GM12878 (cell line): ENCODE results near the gene SEMA4F. TPM values are rescaled to one million over a fixed set of nuclear protein-coding genes. Genes with fewer than 3 reads are reported as not detected.

Source experiments
- ATAC-seq: fragments of 200-7000 bp; cut with Tn5 transposase; 3 replicates; pipeline ENCODE4 v1.9.1; 2020; ENCODE audit warnings: mild to moderate bottlenecking, moderate library complexity
- BruUV-seq: library from RNA; stranded (reverse); fragments of 400-500 nt; replicated peaks from 2 replicates; lab custom pipeline; 2021; lab: Mats Ljungman, UMichigan
- CTCF ChIA-PET: fragments of 300-600 bp; sonication (Branson Sonifier 250); formaldehyde crosslinking; extraction: SDS; loops from one replicate; lab custom pipeline; 2021; ENCODE audit warnings: inconsistent platforms; lab: Yijun Ruan, JAX
- POLR2A ChIA-PET: fragments of 350-600 bp; formaldehyde crosslinking; extraction: SDS; loops from one replicate; lab custom pipeline; 2021; ENCODE audit warnings: inconsistent platforms; lab: Charles Lee
- RAD21 ChIA-PET: fragments of 300-600 bp; sonication (Branson Sonifier 250); formaldehyde crosslinking; loops from one replicate; lab custom pipeline; 2023; ENCODE audit warnings: antibody characterized with exemption; ENCODE audit not compliant: unreplicated experiment; lab: Charles Lee
- SMC1A ChIA-PET: fragments of 300-600 bp; sonication (Branson Sonifier 250); formaldehyde crosslinking; loops from one replicate; lab custom pipeline; 2023; ENCODE audit not compliant: unreplicated experiment, uncharacterized antibody; lab: Charles Lee
- DNase-seq: peaks from one replicate; pipeline ENCODE4 v3.0.0-alpha.2; 2011; ENCODE audit warnings: low read depth, low spot score
- FAIRE-seq: peaks from 3 replicates; lab custom pipeline; 2011; peaks lifted over from hg19 to GRCh38; lab: Jason Lieb, UNC
- H2AFZ ChIP-seq: 2 replicates; pipeline ENCODE4 v1.6.0; 2011; ENCODE audit warnings: low read depth, low read length, control low read depth; ENCODE audit not compliant: control insufficient read depth
- H3K27ac ChIP-seq: 2 replicates; pipeline ENCODE4 v1.5.1; 2011; ENCODE audit warnings: control low read depth; ENCODE audit not compliant: control insufficient read depth, insufficient read depth
- H3K27me3 ChIP-seq, 2 experiments: replicated peaks in 1 of 2; 2 replicates each; pipeline versions ENCODE4 v1.6.0 to v1.6.1; 2011; ENCODE audit warnings: low read length in 1 of 2; ENCODE audit not compliant: control insufficient read depth in 2 of 2, insufficient read depth in 2 of 2
- H3K36me3 ChIP-seq, 2 experiments: 2 replicates each; pipeline ENCODE4 v1.5.1; 2011; ENCODE audit warnings: low read length in 1 of 2; ENCODE audit not compliant: control insufficient read depth in 2 of 2, insufficient read depth in 2 of 2
- H3K4me1 ChIP-seq: 2 replicates; pipeline ENCODE4 v1.6.1; 2011; ENCODE audit warnings: mild to moderate bottlenecking, low read length, moderate library complexity, mixed read lengths; ENCODE audit not compliant: control insufficient read depth, insufficient read depth
- H3K4me2 ChIP-seq: 2 replicates; pipeline ENCODE4 v1.6.0; 2011; ENCODE audit warnings: control low read depth; ENCODE audit not compliant: control insufficient read depth, insufficient read depth
- H3K4me3 ChIP-seq: fragments of 200-600 bp; sonication (generic); 2 replicates; pipeline ENCODE4 v1.5.1; 2016
- H3K79me2 ChIP-seq: 2 replicates; pipeline ENCODE4 v1.6.0; 2011; ENCODE audit warnings: low read length; ENCODE audit not compliant: control insufficient read depth, insufficient read depth
- H3K9ac ChIP-seq: 2 replicates; pipeline ENCODE4 v1.8.0; 2011; ENCODE audit warnings: low read length, control low read depth, mixed read lengths; ENCODE audit not compliant: control insufficient read depth, insufficient read depth
- H3K9me3 ChIP-seq: replicated peaks from 3 replicates; pipeline ENCODE4 v1.5.1; 2011; ENCODE audit warnings: mild to moderate bottlenecking, low read length; ENCODE audit not compliant: control insufficient read depth, insufficient read depth
- H4K20me1 ChIP-seq: 2 replicates; pipeline ENCODE4 v1.6.0; 2011; ENCODE audit not compliant: control insufficient read depth, insufficient read depth
- CHD1 ChIP-seq: IDR thresholded peaks from 2 replicates; pipeline ENCODE4 v1.6.1; 2012; ENCODE audit warnings: low read depth, low read length, improper control_type of control experiment
- CREM ChIP-seq: IDR thresholded peaks from 2 replicates; pipeline ENCODE4 v1.6.1; 2014; ENCODE audit warnings: antibody characterized with exemption, low read depth
- NR2C2 ChIP-seq: IDR thresholded peaks from 2 replicates; pipeline ENCODE4 v1.6.1; 2011; ENCODE audit warnings: borderline replicate concordance, low read depth; ENCODE audit not compliant: control insufficient read depth, insufficient read length
- RUNX3 ChIP-seq: IDR thresholded peaks from 2 replicates; pipeline ENCODE4 v1.6.1; 2012; ENCODE audit warnings: low read length, inconsistent platforms
- SREBF1 ChIP-seq: IDR thresholded peaks from 2 replicates; pipeline ENCODE4 v1.6.1; 2012; ENCODE audit warnings: mild to moderate bottlenecking, low read length
- TAF1 ChIP-seq: IDR thresholded peaks from 2 replicates; pipeline ENCODE4 v1.6.1; 2011; ENCODE audit warnings: mild to moderate bottlenecking, low read depth, low read length, borderline replicate concordance
- ZNF24 ChIP-seq: fragments of 450-650 bp; IDR thresholded peaks from 2 replicates; pipeline ENCODE4 v1.6.1; 2017; ENCODE audit warnings: antibody characterized with exemption, mild to moderate bottlenecking
- ZZZ3 ChIP-seq: IDR thresholded peaks from 2 replicates; pipeline ENCODE4 v1.6.1; 2011; ENCODE audit warnings: low read depth; ENCODE audit not compliant: control insufficient read depth, insufficient read length
- WGBS: methylation state at CpG from one replicate; pipeline ENCODE4 v1.1.6; 2016; ENCODE audit warnings: low lambda C conversion rate; ENCODE audit not compliant: insufficient replicate concordance, insufficient coverage; ENCODE audit errors: missing lambda C conversion rate; 5-methylcytosine and 5-hydroxymethylcytosine counted together
- in situ Hi-C: fragments of 300-500 bp; cut with MboI; formaldehyde crosslinking; loops from 9 replicates; pipeline ENCODE4 v1.14.3; 2018; ENCODE audit warnings: mixed read lengths
- intact Hi-C: fragments of 100-400 bp; cut with micrococcal nuclease; formaldehyde crosslinking; loops from one replicate; pipeline ENCODE4 v1.14.2; 2022; ENCODE audit not compliant: unreplicated experiment
- polyA plus RNA-seq, 11 experiments: library from polyadenylated mRNA; depleted of rRNA in 4 of 11; unstranded in 6 of 11; stranded (reverse) in 5 of 11; fragments of >200 nt; fragmentation: Nextera tagmentation in 4 of 11; fragmentation: Illumina TruSeq in 1 of 11; extraction: Ambion mirVana in 4 of 11; extraction: Trizol in 1 of 11; gene quantifications; 1 replicate in 1 of 11; 2 replicates in 10 of 11; pipeline versions ENCODE4 v1.2.1 to v1.2.3, GENCODE V29; 2011 to 2016; ENCODE audit warnings: inconsistent platforms in 2 of 11, missing spikeins in 2 of 11, low read depth in 1 of 11
- total RNA-seq, 4 experiments: library from RNA; depleted of rRNA in 3 of 4; stranded (reverse); fragments of >200 nt in 3 of 4; fragmentation: Illumina TruSeq in 1 of 4; extraction: Trizol in 1 of 4; gene quantifications; 2 replicates each; pipeline versions ENCODE4 v1.2.1 to v1.2.3, GENCODE V29; 2013 to 2021
- TF ChIP-seq, protein P1 (sequence below): fragments of 450-650 bp; IDR thresholded peaks from 2 replicates; pipeline ENCODE4 v1.6.1; 2017; ENCODE audit warnings: mild to moderate bottlenecking, low read depth, inconsistent platforms; ENCODE audit not compliant: poor library complexity, severe bottlenecking

SEMA4F gene
- total and polyA plus RNA-seq, 10 of the 15 experiments (the other 5 are each of a cell fraction or from before 2014, with no cell fraction given): 0.26 to 3.0 (median 2.1) TPM

DNA sequence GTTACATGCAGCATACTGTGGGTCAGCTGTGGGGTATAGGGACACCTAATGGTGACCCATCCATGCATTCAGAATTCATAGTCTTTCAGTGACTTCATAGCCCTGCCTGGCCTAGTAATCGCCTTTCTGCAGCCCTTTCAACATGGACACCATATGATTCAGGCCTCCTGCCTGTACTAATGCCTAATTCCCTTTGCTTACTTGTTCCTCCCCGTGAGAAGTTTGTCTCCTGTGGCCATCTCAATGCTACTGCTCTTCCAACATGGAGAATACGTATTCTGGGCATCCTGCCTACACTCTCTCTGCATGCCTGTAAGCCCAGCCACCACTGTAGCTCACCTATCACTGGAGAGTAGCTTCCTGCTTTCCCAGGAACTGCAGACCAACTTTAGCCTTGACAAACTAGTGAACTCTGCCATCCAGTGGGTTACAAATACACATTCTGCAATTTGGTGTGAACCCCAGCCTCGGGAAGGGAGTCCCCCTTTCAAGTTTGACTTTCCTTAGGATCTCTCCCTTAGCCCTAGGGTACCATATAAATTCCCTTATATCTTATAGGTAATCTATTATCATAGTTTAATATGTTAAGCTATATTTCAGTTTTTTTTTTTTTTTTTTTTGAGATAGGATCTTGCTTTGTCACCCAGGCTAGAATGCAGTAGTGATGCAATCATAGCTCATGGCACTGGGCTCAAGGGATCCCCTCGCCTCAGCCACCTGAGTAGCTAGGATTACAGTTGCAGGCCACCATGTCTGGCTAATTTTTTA is 28.2 kb upstream of the SEMA4F start:
- TF ChIP-seq CHD1: no peak
- TF ChIP-seq, protein P1, sequence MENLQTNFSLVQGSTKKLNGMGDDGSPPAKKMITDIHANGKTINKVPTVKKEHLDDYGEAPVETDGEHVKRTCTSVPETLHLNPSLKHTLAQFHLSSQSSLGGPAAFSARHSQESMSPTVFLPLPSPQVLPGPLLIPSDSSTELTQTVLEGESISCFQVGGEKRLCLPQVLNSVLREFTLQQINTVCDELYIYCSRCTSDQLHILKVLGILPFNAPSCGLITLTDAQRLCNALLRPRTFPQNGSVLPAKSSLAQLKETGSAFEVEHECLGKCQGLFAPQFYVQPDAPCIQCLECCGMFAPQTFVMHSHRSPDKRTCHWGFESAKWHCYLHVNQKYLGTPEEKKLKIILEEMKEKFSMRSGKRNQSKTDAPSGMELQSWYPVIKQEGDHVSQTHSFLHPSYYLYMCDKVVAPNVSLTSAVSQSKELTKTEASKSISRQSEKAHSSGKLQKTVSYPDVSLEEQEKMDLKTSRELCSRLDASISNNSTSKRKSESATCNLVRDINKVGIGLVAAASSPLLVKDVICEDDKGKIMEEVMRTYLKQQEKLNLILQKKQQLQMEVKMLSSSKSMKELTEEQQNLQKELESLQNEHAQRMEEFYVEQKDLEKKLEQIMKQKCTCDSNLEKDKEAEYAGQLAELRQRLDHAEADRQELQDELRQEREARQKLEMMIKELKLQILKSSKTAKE: no peak
- no peak for TF ChIP-seq SREBF1
- no peak for TF ChIP-seq ZNF24
- TF ChIP-seq ZZZ3: no peak
- TF ChIP-seq CREM: no peak
- TF ChIP-seq NR2C2: no peak
- no peak for TF ChIP-seq TAF1
- TF ChIP-seq RUNX3: no peak
- TF ChIP-seq, all 136 proteins: peak for 0
- RAD21 ChIA-PET: interaction anchor here (1.3 kb wide), 1 partner anchor 41 kb away, joined by 4 read pairs; no protein-coding TSS in a partner anchor
- POLR2A ChIA-PET: no interaction called here

More for the DNA sequence above, 28.2 kb upstream of the SEMA4F start:
- peak overlapping the region; percentile 39; the same call in 1 of the 2 replicates for H2AFZ ChIP-seq
- no peak for FAIRE-seq
- H3K9ac ChIP-seq: no peak overlapping the region
- CTCF ChIA-PET: interaction anchor here (0.8 to 1.2 kb wide), 3 partner anchors 37 to 143 kb away, joined by 3 read pairs; partner anchors contain the start of genes CCDC142 and TTC31
- in situ Hi-C loops (no loop called here), intact Hi-C loops (no loop called here)
- H3K4me1 ChIP-seq: no peaks in the 10 kb centered on the region
- H3K27ac ChIP-seq: no peak overlapping the region
- 42% methylated on average over 5 of the region's 5 CpGs for WGBS
- BruUV-seq: no TSS peak
- H3K4me2 ChIP-seq: no peak overlapping the region
- H3K27me3 ChIP-seq: no peaks in the 10 kb centered on the region
- H3K4me3 ChIP-seq: no peak overlapping the region
- H3K79me2 ChIP-seq: no peaks in the 10 kb centered on the region
- no peaks in the 10 kb centered on the region for H3K9me3 ChIP-seq
- SMC1A ChIA-PET: interaction anchor here (0.6 to 1.8 kb wide), 6 partner anchors 11 to 759 kb away, joined by 3 read pairs; partner anchors contain the start of genes CCDC142 and TTC31
- DNase-seq: no peak
- peak; percentile 32; the same call in 1 of the 3 replicates for ATAC-seq
- H4K20me1 ChIP-seq: no peaks in the 10 kb centered on the region
- H3K36me3 ChIP-seq: no peaks in the 10 kb centered on the region
